HG03521 (cell line): Measurements from ENCODE around the gene EYA4.

Experiments
- ATAC-seq: cut with Tn5 transposase; IDR thresholded peaks from one replicate; pipeline ENCODE4 v1.9.1; 2021; ENCODE audit warnings: mild to moderate bottlenecking, moderate library complexity; ENCODE audit not compliant: unreplicated experiment

Gene EYA4

DNA sequence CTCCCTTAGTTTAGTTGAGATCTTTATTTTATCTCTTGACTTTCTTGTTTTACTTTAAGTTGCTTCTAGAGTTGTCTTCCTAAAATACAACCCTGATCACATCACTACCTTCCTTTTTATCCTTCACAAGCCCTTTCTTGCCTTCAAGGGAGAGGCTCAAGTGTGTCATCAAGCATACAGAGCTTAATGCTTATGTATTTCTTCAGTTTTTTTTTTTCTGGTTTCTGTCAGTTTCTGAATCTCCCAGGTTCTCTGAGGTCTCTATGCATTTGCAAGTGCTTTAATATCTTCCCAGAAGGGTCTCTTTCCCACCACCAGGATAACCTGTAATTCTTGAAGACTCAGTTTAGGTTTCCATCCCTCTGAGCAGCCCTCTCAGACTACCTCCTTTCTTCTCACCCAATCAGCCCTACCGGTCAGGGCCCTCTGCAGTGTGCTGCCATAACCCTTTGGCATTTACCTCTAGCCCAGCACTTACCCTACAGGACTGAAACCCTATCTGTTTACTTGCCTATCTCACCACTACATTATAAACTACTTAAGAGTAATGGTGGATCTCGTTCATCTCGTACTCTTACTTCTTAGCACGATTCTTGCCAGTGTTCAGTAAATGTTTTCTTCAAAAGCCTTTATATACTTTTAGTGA lies 36.9 kb downstream of the EYA4 start:
- no peak for ATAC-seq

DNA sequence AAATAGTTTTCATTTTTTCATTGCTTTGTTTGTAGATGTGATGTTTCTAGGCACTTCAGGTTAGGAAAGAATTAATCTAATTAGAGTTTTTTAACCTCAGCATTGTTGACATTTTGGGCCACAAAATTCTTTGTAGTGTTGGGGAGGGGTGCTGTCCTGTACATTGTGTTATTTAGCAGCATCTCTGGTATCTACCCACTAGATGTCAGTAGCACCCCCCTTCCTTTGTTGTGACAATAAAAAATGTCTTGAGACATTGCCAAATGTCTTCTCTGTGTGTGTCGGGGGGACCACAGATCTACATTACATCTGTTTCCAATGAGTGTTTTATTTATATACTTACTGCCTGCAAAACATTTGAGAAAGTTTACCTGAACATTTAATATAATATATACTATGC lies 45.6 kb downstream of the EYA4 start:
- no peak for ATAC-seq

DNA sequence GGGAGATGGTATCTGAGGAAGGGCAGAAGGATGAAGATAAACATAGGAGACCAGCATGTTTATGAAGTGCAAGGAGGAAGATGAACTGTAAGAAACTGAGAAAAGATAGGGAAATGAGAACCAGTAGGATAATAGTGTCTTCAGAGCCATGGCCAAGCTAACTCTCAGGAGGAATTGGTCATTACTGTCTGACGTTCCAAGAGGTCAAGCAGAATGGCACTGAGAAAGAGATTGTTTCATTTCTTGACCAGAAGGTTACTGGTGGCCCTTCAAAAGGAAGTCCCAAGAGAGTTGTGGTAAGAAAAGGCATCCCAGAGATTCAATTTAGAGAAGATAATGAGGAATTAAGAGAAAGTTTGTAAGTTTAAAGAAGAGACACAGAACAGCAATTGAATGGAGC lies 47.5 kb downstream of the EYA4 start:
- no peak for ATAC-seq

DNA sequence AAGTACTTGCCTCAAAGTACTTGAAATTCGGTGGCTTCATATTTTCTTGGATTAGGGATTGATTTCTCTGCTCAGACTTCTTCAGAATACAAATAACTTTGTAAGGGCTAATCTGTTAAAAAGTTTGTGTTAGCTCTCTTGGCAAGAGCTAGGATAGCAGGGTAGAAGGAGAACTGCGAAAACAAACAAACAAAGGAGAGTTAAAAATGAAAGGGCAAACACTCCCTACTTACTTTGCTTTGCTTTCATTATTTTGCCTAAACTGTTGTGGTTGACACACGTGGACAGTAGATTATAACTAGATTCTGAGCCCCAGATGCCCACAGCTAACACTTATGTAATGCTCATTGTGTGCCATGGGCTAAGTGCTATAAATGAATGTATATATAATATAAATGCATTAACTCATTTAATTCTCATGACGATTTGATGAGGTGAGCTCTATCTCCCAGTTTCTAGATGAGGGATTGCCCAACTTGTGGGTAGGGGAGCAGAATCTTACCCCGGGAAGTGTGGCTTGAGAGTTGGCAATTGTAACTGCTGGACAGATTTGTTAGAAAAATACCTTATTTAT lies 48.7 kb downstream of the EYA4 start:
- ATAC-seq: no peak

DNA sequence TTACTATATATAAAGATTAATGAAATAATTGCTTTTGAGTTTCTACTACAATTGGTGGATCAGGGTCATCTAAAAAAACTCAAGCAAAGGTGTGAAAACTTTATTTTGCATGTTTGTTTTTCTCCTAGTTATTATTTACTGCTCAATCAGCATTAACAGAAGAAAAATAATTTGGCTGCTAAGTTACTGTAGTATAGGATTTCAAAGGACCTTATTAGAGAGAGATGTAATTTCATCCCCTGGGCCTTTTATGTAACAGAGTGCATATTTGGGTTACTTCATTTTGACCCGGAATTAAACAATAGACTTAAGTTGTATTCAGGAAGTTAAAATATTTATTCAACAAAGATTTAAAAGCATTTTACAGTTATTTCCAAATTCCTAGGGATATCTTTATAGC lies 49.8 kb downstream of the EYA4 start:
- no peak for ATAC-seq

DNA sequence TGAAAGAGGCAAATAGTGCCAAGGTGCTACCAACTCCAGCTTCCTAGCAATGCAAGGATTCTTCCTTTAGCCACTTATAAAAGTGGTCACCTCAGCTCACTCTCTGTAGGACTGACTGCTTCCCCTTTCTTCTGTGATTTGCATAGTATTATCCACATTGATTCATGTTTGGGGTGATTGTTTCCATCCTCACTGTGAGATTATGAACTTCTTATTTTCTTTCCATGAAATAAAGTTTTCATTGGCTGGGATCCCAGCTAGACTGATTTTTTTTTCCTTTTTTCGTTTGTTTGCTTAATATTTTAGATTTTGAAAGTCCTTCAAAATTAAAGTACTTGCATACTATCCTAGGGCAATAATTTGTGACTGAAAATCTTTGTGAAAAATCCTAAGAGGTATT lies 50.5 kb downstream of the EYA4 start:
- ATAC-seq: no peak

DNA sequence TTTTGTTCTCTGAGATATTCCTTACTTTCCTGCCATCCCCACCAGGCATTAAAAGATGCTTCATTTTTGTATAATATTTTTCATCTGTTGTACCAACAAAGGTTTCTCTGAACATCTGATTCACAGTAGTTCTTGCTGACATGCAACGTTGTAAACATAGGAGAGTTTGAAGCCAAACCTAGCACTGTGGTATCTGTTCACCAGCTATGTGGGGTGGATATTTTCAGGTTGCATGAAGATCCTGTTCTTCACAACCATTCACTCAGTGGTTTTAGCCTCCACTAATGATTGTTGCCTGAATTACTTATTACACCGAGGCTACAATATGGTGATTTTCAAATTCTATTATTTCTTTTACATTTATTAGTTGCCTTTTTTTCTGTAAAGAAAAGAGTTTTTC lies 56.5 kb downstream of the EYA4 start:
- ATAC-seq: no peak

DNA sequence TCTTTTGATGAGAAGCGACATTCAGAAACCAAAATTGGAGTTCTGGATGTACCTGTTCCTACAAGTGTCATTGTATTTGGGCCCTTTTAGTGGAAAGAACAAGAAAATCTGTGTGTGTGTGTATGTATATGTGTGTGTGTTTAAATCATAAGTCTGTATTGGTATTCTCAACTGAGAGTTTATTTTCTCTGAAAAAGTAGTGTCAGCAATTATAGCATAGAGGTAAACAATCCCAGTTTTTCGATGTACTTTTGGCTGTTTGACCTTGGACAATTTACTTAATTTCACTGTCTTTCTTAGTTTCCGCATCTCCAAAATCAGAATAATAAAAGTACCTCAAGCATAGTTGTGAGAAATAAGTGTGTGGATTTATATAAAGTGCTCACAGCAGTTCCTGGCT lies 57.2 kb downstream of the EYA4 start:
- no peak for ATAC-seq

DNA sequence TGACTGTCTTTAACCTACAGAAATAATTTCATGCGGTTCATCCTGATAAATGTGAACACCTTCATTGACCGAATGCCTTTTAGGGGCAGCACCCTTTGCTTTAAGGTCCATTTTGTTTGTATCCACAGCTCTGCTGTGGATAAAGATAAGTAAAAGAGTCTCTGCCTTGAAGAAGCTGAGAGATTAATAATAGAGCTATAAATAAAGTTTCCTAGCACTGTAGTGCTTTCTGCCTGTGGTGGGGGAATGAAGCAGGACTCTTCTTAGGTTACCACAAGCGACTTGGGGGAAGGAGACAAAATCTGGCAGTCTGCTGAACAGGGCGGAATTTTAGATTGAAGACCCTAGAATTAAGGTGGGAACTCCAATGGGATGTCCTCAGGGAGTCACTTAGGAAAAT lies 57.6 kb downstream of the EYA4 start:
- ATAC-seq: no peak

DNA sequence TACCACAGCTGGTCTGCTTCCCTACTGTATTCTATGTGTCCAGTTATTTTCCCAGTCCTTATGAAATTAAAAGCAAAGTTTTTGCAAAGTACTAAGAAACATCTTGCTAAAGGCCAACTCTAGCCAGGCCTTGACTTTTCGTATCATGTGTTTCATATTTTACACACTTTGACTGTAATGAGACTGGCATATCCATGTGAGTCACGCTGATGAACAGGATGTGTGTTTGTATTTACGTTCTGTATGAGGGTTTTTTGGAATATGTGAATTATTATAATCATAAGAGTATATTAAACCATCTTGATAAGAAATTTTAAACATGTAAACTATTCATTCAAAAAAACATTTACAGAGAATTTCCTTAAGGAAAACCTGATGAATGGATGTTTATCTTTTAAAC lies 59.7 kb downstream of the EYA4 start:
- ATAC-seq: no peak

DNA sequence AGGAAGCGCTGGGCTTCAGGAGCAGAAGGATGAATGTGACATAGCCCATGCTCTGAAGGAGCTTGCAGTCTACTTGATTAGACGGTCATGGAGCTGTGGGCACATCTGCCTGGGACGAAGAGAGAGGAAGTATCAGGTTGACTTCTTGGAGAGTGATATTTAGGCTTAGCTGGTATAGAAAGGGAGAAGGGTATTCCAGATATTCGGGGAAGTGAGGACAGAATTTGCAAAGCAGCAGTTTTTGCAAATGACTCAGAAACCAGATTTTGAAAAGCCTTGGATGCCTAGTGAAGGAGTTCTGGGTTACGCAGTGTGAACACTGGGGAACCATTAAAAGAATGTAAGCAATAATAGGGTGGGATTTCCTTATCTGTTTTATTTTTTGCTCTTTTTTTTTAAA lies 60.7 kb downstream of the EYA4 start:
- ATAC-seq: no peak

DNA sequence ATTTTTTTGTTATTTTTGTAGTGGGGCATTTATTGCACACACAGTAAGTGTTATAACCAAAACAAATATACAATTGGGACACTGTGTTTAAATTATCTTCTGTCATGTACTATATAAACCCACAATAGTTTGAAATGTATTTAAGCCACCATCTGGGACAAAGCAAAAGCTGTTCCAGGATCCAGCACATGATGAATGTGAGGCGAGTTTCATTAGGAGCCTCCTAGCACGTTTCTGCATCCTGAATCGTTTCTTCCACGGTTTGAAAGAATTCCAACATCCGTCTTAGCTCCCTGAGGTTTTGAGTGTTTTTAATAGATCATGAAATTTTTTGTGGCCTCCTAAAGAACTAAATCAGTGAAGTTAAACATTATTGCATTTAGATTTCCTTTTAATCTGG lies 65.8 kb downstream of the EYA4 start:
- no peak for ATAC-seq

DNA sequence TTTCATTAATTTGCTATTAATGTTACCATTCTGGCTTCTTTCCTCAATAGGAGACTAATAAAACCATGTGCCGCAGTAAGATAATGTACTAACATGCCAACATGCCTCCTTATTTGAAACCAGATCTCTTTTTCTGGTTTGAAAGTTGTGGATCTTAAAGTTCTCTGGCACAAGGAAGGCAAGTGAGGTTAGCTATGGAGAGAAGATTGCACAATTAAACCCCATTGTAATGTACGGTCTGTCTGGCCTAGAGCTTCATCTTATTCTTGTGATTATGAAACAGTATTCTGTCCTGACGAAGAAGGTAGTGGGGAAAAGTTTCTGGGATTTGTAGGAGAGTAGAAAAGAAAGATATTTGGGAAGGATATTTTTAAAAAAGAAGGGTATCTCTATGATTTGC lies 68.4 kb downstream of the EYA4 start:
- ATAC-seq: no peak

DNA sequence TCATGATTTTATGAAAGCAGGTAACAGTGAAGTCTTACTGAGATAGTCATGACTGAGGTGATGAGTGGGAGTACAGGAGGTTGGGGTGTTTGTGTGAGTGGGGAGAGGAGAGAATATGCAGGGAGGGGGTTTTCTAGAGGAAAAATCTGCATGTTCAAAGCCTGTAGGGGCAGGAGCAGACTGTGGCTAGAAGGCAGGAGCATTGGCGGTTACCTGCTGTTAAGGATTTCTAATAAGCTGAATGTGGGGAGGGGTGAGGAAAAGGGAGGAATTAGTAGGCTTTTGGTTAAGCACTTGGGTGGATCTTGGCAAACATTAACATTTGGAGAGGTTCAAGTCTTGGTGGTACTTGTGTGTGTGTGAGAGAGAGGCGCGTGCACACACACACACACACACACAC lies 70.8 kb downstream of the EYA4 start:
- ATAC-seq: no peak

DNA sequence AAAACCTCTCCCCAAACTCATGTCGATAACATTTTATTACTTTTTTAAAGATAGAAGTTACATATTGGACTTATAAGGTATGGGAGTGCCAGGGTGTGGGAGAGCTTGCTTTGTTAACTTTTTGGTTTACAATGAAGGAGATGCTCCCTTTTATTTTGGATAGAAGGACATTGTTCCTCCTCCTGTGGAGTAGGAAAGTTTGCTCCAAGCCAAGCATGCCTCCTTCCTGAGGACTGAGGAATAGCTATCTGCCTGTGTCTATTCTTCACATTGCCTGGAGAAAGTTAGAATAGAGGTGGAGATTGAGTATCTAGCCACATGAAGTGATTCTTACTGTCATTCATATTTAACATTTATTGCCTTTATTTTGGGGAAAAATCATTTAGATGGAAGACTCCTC lies 71.9 kb downstream of the EYA4 start:
- no peak for ATAC-seq

DNA sequence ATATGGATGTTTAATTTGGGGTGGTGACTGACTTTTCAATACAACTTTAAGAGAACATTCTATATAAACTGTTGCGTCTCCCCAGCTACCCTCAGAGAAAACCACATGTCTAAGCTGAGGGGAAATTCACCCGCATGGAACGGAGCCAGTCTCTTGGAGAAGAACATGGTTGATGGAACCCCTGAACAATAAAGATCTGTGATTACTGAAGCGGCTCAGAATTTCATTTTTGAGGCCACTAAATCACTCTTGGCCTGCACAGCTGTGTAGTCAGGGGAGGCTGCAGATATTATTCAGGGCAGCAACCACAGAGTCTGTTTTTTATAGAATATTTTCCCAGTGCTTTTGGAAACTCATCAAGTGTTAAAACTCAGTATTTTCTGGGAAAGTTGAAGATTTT lies 73.8 kb downstream of the EYA4 start:
- no peak for ATAC-seq

DNA sequence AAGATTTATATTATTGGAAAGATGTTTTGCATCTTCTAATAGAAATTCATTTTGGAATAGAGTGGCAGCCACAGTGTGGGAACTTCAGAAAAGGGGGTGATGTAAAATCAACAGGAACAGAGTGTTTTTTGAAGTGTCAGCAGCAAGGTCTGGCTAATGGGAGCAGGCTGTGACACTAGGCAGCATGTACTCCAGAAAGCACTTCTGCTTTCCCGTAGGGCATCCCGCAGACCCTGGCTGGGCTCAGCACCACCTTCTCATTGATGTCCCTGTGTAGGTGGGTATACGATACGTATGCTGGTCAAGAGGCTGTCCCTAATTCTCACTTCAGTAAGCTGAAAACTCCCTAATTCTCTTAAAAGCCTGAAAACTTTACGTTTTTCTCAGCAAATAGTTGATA lies 74.7 kb downstream of the EYA4 start:
- ATAC-seq: no peak

DNA sequence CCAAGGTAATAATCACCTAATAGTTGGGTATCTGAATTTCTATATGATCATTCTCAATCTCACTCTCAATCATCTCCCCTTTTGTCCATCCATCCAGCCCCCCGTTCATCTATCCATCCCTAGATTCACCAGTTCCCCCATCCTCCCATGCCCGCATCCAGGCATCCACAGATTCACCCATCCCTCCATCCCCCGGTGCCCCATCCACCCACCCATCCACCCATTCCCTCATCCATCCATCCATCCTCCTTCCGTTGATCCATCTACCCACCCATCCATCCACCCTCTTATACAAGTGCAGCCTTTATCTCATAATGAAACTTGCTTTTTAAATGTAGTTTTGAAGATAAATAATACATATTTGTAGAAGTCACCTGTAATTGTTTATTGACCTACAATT lies 76.5 kb downstream of the EYA4 start:
- ATAC-seq: no peak

DNA sequence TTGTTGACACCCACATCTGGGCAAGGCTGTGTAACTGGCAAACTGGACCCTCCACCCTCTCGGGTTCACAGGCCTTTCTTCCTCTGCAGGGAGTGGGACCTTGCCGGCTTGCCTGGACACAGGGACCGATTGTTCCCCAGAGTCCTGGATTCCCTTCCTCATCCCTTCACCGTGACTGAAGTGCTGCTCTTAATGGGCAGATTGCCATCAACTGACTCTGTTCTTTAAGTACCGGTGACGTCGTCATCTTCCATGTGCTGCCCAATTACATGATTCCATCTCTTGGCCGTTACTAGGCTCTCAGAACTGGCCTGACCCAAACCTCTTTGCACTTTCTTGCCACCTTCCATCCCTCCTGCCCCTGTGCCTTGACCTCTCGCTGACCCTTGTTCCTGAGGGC lies 85.4 kb downstream of the EYA4 start:
- ATAC-seq: no peak

DNA sequence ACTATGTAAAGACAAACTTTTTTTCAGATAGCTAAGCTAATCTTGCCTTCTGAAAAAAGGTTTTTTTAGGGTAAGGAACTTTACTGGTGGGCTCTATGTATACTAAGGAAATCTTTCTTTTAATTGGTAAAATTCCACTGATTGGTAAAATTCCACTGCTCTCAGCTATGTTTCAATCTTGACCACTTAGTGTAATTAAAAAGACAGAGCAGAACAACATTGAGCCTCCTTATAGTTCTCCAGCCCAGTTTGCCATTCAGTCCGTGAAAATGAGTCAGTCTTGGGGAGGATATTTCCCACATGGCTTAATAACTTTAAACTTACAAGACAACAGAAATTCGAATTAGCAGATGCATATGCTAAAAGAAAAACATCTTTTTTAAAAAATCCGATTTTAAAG lies 92.7 kb downstream of the EYA4 start:
- ATAC-seq: no peak

DNA sequence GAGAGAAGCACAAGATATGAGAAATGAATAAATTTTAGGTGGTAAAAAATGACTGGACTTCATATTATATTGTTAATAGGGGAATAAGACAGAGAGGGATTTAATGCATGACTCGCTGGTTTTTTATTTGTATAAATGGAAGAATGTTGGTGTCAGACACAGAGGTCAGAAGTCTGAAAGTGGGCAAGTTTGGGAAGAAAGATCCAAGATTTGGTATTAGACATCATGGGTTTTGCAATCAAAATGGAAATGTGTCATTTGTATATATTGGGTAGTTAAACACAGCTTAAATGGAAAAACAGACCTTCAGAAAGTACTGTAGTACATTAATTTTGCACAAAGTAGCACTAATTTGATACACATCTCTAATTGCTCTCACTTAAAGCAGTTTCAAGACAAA lies 96.2 kb downstream of the EYA4 start:
- ATAC-seq: no peak

DNA sequence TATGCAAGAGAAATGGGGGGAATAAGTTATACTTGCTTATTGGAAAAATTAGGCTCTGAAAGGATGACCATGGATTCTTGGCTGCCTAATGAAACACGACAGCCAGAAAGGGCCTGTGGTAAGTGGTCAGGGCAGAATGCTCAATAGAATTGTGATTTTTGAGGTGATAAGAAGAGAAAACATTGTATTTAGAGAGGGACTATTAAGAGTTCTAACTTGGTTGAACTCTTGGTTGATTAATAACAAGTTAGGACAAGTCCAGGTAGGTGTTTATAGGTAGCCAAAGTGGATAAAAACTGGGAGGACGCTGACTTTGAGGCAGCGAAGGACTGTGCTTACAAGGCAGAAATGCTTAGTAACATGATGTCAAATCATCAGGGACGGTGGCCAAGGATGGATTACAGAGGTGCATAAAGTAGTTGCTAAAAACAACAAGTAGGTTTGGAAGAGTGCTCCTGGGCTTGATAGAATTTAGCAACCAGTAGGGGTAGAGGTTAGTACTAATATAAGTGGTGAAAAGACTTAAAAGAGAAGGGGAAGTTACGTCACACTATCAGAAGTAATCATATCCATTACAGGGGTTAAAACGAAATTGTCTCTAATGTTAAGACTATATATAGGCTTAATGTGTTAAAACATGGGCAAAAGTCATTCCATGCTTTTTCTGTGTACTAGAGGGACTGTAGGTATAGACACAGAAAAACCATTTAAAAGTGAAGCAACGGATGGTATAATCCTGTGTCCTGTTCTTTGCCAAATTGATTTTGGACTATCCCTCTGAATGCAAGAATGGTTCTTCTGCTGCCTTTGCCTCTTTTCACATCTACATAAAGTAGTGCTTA lies 98.6 kb downstream of the EYA4 start:
- no peak for ATAC-seq
